ENCODE measurements around the gene GTF2IRD1. TPM values are rescaled to one million over a fixed set of nuclear protein-coding genes. Genes with fewer than 3 reads are reported as not detected.
"Not testable (repeated sequence)": the region's sequence is repeated elsewhere in the genome, so short reads cannot be mapped to it uniquely, and the experiment has no call there.

GTF2IRD1 gene
- total RNA-seq, 6 experiments from 2014 or later = 19.7 to 24.6 (median 22.4) TPM

- H3K36me3 Mint-ChIP-seq (ENCODE audit: low read depth) = no peaks in the 10 kb centered on the region
- H3K9me3 Mint-ChIP-seq = no peaks in the 10 kb centered on the region
- no peak for DNase-seq
- peaks cover 7% of the 10 kb centered on the region; the same call in 1 of the 2 replicates for H3K4me1 Mint-ChIP-seq (ENCODE audit: low read depth)
- H3K27ac Mint-ChIP-seq = no peak overlapping the region
- H3K27me3 Mint-ChIP-seq (ENCODE audit: insufficient read depth) = peaks cover 4% of the 10 kb centered on the region
- no peak for TF ChIP-seq CTCF (IDR thresholded peaks at IDR 0.05)
- H3K4me3 Mint-ChIP-seq = no peak overlapping the region
Observed at GRCh38 chr7:74420006-74420405, 33.7 kb upstream of the GTF2IRD1 start.

- no peak for TF ChIP-seq CTCF (IDR thresholded peaks at IDR 0.05)
- no peak overlapping the region for H3K27ac Mint-ChIP-seq
- no peak for DNase-seq
- peaks cover 4% of the 10 kb centered on the region; the same call in 1 of the 2 replicates for H3K4me1 Mint-ChIP-seq (ENCODE audit: low read depth)
- H3K27me3 Mint-ChIP-seq (ENCODE audit: insufficient read depth) = peaks cover 6% of the 10 kb centered on the region
- H3K36me3 Mint-ChIP-seq (ENCODE audit: low read depth) = no peaks in the 10 kb centered on the region
- no peak overlapping the region for H3K4me3 Mint-ChIP-seq
- no peaks in the 10 kb centered on the region for H3K9me3 Mint-ChIP-seq
Observed at GRCh38 chr7:74424291-74424880, 29.3 kb upstream of the GTF2IRD1 start.

GRCh38 chr7:74428023-74428422, 25.7 kb upstream of the GTF2IRD1 start:
- no peak overlapping the region for H3K4me3 Mint-ChIP-seq
- DNase-seq = no peak

GRCh38 chr7:74429153-74429747, 24.5 kb upstream of the GTF2IRD1 start:
- TF ChIP-seq CTCF (IDR thresholded peaks at IDR 0.05) = no peak
- peaks cover 4% of the 10 kb centered on the region for H3K27me3 Mint-ChIP-seq (ENCODE audit: insufficient read depth)
- H3K9me3 Mint-ChIP-seq = no peaks in the 10 kb centered on the region
- peak; percentile 34 for DNase-seq
- peak overlapping the region; percentile 16; the same call in 1 of the 2 replicates for H3K27ac Mint-ChIP-seq
- H3K4me3 Mint-ChIP-seq = no peak overlapping the region
- H3K4me1 Mint-ChIP-seq (ENCODE audit: low read depth) = peaks cover 7% of the 10 kb centered on the region; the same call in 1 of the 2 replicates
- H3K36me3 Mint-ChIP-seq (ENCODE audit: low read depth) = no peaks in the 10 kb centered on the region

More at GRCh38 chr7:74428023-74428422, 25.7 kb upstream of the GTF2IRD1 start:
- H3K27me3 Mint-ChIP-seq (ENCODE audit: insufficient read depth) = peaks cover 4% of the 10 kb centered on the region
- no peak overlapping the region for H3K27ac Mint-ChIP-seq
- H3K9me3 Mint-ChIP-seq = no peaks in the 10 kb centered on the region
- H3K36me3 Mint-ChIP-seq (ENCODE audit: low read depth) = no peaks in the 10 kb centered on the region
- H3K4me1 Mint-ChIP-seq (ENCODE audit: low read depth) = peaks cover 7% of the 10 kb centered on the region; the same call in 1 of the 2 replicates
- no peak for TF ChIP-seq CTCF (IDR thresholded peaks at IDR 0.05)

GRCh38 chr7:74430409-74430808, 23.3 kb upstream of the GTF2IRD1 start:
- not testable (repeated sequence) for H3K9me3 Mint-ChIP-seq; DNase-seq; H3K27ac Mint-ChIP-seq; H3K27me3 Mint-ChIP-seq (ENCODE audit: insufficient read depth); H3K4me3 Mint-ChIP-seq; H3K4me1 Mint-ChIP-seq (ENCODE audit: low read depth); H3K36me3 Mint-ChIP-seq (ENCODE audit: low read depth)

GRCh38 chr7:74430961-74431466, 22.7 kb upstream of the GTF2IRD1 start:
- no peak for TF ChIP-seq CTCF (IDR thresholded peaks at IDR 0.05)
- no peaks in the 10 kb centered on the region for H3K36me3 Mint-ChIP-seq (ENCODE audit: low read depth)
- H3K4me1 Mint-ChIP-seq (ENCODE audit: low read depth) = peaks cover 7% of the 10 kb centered on the region; the same call in 1 of the 2 replicates
- no peak for DNase-seq
- H3K27me3 Mint-ChIP-seq (ENCODE audit: insufficient read depth) = peaks cover 4% of the 10 kb centered on the region
- H3K4me3 Mint-ChIP-seq = no peak overlapping the region
- no peak overlapping the region for H3K27ac Mint-ChIP-seq
- H3K9me3 Mint-ChIP-seq = no peaks in the 10 kb centered on the region

- not testable (repeated sequence) for H3K4me1 Mint-ChIP-seq (ENCODE audit: low read depth); H3K27me3 Mint-ChIP-seq (ENCODE audit: insufficient read depth); H3K27ac Mint-ChIP-seq; H3K36me3 Mint-ChIP-seq (ENCODE audit: low read depth); DNase-seq; H3K4me3 Mint-ChIP-seq
- H3K9me3 Mint-ChIP-seq = peaks cover 13% of the 10 kb centered on the region
Observed at GRCh38 chr7:74437291-74437571, 16.5 kb upstream of the GTF2IRD1 start.
